ENCODE results near the gene SLC6A13. TPM values are rescaled to one million over a fixed set of nuclear protein-coding genes. Genes with fewer than 3 reads are reported as not detected.

The SLC6A13 gene
- total RNA-seq, 1 experiment from 2014 or later: not detected

DNA sequence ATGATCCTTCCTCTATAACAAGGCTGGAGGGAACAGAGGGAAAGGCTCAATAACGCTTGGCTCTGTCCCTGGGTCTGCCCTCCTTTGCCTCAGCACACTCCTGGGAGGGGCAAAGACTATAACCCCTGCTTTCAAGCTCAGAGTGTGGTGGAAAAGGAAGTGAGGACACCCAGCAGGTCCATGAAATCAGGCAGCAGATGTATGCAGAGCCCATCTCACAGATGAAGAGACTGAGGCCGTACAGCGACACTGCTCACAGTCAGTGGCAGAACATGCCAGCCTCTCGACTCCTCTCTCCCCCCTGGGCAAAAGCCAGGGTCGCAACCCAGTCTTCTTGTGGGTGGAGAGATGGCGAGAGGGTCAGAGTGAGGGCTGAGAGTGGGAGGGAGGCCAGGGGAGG lies 88.5 kb downstream of the SLC6A13 start:
- no peak overlapping the region for H4K5ac ChIP-seq (ENCODE audit: insufficient read length, low read depth, low read length)
- H3T11ph ChIP-seq (ENCODE audit: low read length): no peak overlapping the region
- H2BK20ac ChIP-seq (ENCODE audit: low read depth, low read length, poor library complexity, severe bottlenecking): no peak overlapping the region
- H2AFZ ChIP-seq (ENCODE audit: low read length): no peak overlapping the region
- H3K4ac ChIP-seq (ENCODE audit: low read depth, low read length): no peak overlapping the region
- no peaks in the 10 kb centered on the region for H3K9me3 ChIP-seq (ENCODE audit: control insufficient read depth, low read depth, low read length)
- H2AK5ac ChIP-seq (ENCODE audit: insufficient read length, low read length): no peak overlapping the region
- no peak overlapping the region for H2BK12ac ChIP-seq (ENCODE audit: insufficient read length, low read depth, low read length)
- no peaks in the 10 kb centered on the region; a peak in 2 of 7 replicates for H3K36me3 Mint-ChIP-seq (ENCODE audit: insufficient read depth in 1 of 3, low read depth in 3 of 3)
- no peaks in the 10 kb centered on the region for H3K9me3 Mint-ChIP-seq
- H2BK5ac ChIP-seq (ENCODE audit: insufficient read length, low read length): no peak overlapping the region
- H3K27ac ChIP-seq (ENCODE audit: insufficient read length, low read depth, low read length): no peak overlapping the region
- H3K23ac ChIP-seq (ENCODE audit: insufficient read length, low read depth, low read length): no peak overlapping the region
- no peaks in the 10 kb centered on the region for H3K79me1 ChIP-seq (ENCODE audit: insufficient read depth, low read depth, low read length, poor library complexity, severe bottlenecking)
- H2BK15ac ChIP-seq (ENCODE audit: low read depth, low read length): no peak overlapping the region
- no peak overlapping the region for H3K4me3 Mint-ChIP-seq
- H3K14ac ChIP-seq (ENCODE audit: insufficient read depth, low read length): no peak overlapping the region
- peaks cover 13% of the 10 kb centered on the region for H3K27me3 Mint-ChIP-seq (ENCODE audit: low read depth)
- H3K9ac ChIP-seq (ENCODE audit: extremely low read depth, insufficient read length, low read length): no peak overlapping the region
- peaks cover 3% of the 10 kb centered on the region; the same call in 1 of the 2 replicates for H3K4me1 ChIP-seq (ENCODE audit: insufficient read depth, low read length)
- H3K4me1 Mint-ChIP-seq: peaks cover 36 to 63% of the 10 kb centered on the region in 2 experiments
- DNase-seq: no peak
- no peak overlapping the region for H3K27ac Mint-ChIP-seq
- no peak overlapping the region for H3K18ac ChIP-seq (ENCODE audit: insufficient read length, low read depth, low read length)
- H4K8ac ChIP-seq (replicated peaks; ENCODE audit: insufficient read length, low read depth, low read length): no peak overlapping the region
- no peaks in the 10 kb centered on the region for H3K23me2 ChIP-seq (ENCODE audit: insufficient read length, low read depth, low read length, poor library complexity, severe bottlenecking)
- H4K20me1 ChIP-seq (ENCODE audit: control insufficient read depth, insufficient read depth, insufficient read length): no peaks in the 10 kb centered on the region
- H3K27me3 ChIP-seq (ENCODE audit: insufficient read depth, low read length): no peaks in the 10 kb centered on the region
- H3K56ac ChIP-seq (ENCODE audit: insufficient read length, low read depth, low read length): no peak overlapping the region
- no peak overlapping the region for H2BK120ac ChIP-seq (ENCODE audit: low read depth, low read length, poor library complexity, severe bottlenecking)
- TF ChIP-seq, protein P1, sequence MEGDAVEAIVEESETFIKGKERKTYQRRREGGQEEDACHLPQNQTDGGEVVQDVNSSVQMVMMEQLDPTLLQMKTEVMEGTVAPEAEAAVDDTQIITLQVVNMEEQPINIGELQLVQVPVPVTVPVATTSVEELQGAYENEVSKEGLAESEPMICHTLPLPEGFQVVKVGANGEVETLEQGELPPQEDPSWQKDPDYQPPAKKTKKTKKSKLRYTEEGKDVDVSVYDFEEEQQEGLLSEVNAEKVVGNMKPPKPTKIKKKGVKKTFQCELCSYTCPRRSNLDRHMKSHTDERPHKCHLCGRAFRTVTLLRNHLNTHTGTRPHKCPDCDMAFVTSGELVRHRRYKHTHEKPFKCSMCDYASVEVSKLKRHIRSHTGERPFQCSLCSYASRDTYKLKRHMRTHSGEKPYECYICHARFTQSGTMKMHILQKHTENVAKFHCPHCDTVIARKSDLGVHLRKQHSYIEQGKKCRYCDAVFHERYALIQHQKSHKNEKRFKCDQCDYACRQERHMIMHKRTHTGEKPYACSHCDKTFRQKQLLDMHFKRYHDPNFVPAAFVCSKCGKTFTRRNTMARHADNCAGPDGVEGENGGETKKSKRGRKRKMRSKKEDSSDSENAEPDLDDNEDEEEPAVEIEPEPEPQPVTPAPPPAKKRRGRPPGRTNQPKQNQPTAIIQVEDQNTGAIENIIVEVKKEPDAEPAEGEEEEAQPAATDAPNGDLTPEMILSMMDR (conservative IDR thresholded peaks at IDR 0.05): no peak
- WGBS (ENCODE audit: extremely low coverage, insufficient read length, low lambda C conversion rate): no CpG with 5 or more reads among the region's 6 CpGs
- H3K4me2 ChIP-seq (ENCODE audit: insufficient read depth, insufficient read length, low read length): no peak overlapping the region
- H3K79me2 ChIP-seq (ENCODE audit: insufficient read depth, low read length): no peaks in the 10 kb centered on the region
- H4K91ac ChIP-seq (ENCODE audit: insufficient read length, low read depth, low read length): no peak overlapping the region

All from H9 (cell line).